HUDEP-2 (cell line): ENCODE measurements around the gene EED.
A peak's percentile ranks its signal among the peaks of the same experiment; 100 is the strongest.
"Not testable (repeated sequence)": the region's sequence is repeated elsewhere in the genome, so short reads cannot be mapped to it uniquely, and the experiment has no call there.

Experiments
- DNase-seq, 76 experiments: peaks; one replicate each; lab custom pipeline; 2025; ENCODE audit not compliant: unreplicated experiment in 76 of 76; lab: John Stamatoyannopoulos, UW

Gene EED

DNA sequence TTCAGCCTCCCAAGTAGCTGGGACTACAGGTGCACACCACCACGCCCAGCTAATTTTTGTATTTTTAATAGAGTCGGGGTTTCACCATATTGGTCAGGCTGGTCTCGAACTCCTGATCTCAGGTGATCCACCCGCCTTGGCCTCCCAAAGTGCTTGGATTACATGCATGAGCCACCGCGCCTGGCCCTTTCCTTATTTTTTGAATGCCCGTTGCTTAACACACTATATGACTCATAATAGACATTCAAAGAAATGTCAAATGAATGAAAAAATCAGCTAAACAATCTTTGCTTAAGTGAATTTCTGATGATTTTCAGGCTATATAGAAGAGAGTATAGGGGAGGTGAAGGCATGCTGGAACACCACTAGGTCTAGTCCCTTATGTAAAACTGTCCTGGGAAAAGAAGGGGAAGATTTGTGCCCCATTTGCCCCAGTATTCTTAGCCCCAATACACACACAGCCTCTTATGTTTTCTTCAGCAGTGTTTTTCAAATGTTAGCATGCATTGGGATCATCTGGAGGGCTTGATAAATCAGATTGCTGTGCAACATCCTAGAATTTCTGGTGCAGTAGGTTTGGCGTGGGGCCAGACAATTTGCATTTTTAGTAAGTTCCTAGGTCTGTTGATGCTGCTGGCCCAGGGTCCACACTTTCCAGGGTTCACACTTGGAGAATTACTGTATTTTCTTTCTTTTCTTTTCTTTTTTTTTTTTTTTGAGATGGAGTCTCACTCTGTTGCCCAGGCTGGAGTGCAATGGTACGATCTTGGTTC, 45.1 kb downstream of the EED start:
- DNase-seq, result not testable (repeated sequence)

DNA sequence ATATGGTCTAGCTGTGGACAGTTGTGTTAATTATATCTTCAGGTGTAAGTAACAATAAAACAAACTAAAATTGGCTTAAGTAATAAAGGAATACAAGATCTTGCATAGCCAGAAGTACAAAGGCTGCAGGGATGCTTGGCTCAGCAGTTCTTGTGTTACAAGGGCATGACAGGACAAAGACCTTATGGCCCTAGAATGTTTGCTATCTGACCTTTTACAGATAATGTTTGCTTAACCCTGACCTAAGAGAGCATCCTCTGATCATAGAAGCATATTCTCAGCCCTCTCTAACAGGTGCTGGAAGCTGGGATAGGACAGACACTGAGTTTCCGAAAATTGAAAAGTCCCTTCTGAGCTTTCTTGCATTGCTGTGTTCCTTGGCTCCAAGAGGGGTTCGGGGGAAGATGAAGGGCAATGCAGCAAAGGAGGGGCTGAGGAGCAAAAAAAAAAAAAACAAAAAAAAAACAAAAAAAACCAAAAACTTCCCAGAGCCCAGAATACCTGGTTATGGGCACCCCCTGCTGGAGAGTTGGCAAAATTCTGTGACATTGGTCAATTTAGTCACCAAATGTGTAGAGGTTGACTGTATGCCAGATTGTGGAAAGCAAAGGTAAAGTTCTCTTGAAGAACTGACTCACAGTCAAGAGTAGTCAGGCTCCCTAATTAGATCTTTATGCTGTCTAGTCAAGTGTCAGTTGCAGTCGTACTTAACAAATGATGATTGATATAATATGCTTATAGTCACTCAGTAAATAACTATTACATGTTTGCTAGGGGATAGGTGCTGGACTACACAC, 47.1 kb downstream of the EED start:
- peak in 50 of 76 experiments; percentile 3 to 66 (median 35) for DNase-seq

DNA sequence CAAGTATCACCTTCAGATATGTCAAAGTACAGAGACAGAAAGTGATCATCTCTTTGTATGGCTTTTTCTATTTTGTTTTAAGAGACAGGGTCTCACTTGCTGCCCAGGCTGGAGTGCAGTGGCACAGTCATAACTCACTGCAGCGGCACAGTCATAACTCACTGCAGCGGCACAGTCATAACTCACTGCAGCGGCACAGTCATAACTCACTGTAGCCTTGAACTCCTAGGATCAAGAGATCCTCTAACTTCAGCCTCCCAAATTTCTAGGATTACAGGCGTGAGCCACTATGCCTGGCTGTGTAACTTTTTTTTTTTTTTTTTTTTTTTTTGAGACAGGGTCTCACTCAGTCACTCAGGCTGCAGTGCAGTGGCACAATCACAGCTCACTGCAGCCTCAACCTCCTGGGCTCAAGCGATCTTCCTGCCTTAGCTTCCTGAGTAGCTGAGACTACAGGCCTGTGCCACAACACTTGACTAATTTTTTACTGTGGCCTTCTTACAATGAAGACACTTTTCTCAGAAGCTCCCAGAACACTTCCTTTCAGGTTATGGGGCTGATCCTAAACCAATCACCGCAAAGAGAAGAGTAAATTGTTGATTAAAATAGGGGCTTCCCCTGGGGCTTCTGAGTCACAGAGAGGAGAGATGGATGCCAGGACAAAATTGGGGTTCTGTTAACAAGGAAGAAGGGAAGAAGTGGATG, 48.5 kb downstream of the EED start:
- no peak for DNase-seq

DNA sequence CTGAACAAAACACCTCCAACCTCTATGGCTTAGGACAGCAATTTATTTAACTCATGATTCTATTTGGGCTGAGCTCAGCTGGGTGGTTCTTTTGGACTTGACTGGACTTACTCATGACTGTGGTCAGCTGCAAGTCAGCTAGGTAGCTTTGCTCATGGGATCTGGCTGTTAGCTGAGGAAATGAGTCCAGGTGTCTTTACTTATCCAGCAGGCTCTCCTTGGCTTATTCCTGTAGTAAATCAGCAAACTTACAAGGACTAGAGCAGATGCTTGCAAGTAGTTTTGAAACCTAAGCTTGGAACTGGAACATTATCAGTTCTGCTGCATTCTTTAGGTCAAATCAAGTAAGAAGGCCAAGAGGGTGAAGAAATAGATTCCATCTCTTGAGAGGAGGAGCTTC, 49.5 kb downstream of the EED start:
- DNase-seq, result no peak

DNA sequence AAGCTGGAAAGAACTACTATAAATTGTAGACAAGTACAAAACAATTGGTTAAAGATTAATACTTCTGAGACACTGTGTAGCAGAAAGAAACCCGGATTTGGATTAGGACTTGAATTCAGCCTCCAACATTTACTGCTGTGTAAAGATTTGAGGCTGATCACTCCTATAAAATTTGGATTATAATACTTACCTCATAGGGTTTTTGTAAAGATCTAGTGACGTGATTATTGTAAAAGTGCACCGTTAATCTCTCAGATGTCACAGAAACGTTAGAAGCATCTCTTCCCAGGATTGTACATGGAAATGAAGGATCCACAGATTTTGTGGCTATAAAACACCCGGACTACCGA, 57.2 kb downstream of the EED start:
- no peak for DNase-seq

DNA sequence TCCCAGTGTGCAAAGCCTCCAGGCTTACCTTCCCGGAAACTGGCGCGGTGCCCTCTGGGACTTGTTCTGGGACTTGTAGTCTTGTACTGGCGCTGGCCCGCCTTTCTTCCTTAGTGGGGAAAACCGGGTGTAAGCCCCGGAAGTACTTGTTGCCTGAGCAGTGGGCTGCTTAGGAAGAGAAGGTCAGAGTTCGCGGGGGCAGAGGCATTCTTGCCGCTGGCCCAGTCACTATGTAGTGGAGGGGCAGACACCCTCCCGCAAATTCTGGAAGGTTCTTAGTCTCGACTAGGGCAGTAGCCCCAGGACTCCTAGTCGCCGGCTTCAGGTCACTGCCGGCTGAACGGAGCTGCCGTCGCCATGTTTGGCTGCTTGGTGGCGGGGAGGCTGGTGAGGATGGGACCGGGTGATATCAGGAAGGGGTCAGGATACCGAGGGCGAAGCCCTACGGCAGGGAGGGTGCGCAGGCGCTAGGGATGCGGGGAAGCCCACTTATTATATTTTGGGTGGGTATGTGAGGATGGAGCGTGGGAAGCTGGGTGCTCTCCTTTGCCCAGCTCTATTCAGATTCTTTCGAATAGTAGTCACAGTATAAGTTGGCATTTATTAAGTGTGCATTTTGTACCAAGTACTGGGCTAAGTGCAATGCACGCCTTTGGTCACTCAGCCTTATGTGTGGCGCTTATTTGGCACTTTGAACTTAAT, 57.7 kb downstream of the EED start, which contains the start of gene HIKESHI:
HIKESHI (plus strand) TSS at position 149 of the 702 bp plus-strand sequence; CDS start at position 358, 209 bp downstream.
- DNase-seq, result peak; percentile 45 to 99 (median 95)

DNA sequence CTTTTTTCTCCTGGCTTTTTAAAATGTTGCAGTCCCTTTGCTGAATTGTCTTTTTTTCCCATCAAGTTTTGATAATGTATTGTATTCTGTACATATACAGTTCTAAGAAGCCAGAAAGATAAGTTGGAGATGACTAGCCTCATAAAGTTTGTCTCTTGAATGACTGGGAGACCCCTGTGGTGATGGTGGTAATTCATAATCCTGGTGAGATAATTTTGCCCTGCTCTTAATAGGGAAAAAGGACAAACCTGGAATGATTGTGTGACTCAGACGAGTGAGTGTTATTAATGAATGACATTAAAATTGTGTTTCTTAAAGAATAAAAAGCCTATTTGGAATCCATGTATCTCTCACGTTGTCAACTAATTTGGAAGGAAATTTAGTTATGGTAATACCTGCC, 58.7 kb downstream of the EED start:
- no peak for DNase-seq

DNA sequence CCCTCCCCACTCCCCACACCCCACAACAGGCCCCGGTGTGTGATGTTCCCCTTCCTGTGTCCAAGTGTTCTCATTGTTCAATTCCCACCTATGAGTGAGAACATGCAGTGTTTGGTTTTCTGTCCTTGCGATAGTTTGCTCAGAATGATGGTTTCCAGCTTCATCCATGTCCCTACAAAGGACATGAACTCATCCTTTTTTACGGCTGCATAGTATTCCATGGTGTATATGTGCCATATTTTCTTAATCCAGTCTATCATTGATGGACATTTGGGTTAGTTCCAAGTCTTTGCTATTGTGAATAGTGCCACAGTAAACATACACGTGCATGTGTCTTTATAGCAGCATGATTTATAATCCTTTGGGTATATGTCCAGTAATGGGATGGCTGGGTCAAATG, 64.2 kb downstream of the EED start:
- not testable (repeated sequence) for DNase-seq

DNA sequence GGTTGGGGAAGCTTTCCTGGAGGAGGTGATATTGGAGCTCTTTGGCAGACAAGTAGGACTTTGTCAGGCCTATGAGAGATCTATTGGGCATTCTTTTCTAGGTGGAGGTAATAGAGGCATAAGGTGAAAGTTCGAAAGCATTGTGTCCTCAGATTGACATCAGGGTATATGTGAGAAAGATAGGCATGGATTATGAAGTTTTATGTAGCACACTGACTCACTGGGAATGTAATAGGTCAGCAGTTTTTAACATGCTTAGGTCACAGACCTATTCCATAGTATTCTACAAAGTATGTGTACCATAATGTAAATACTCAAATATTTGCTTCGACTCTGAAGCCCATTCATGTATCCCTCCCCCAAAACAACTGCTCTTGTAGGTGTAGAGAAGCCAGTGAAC, 69.2 kb downstream of the EED start:
- DNase-seq, result no peak

DNA sequence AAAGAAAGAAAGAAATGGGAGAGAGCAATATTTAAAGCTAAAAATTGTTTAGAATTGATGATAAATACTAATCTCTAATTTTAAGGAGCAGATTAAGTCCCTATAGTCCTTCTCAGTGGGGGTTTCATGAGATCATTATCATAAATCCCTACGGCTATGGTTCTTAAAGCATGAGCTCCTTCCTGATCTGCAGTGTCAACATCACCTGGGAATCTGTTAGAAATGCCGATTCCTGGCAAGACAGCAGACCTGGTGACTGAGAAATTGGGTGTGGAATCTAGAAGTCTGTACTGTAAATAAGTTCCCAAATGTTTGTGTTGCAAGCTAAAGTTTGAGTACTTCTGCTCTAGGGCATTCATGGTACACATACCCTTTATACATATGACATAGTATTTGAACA, 70.1 kb downstream of the EED start:
- DNase-seq, result no peak
